Kidney epithelial cell (primary cell): Measurements from ENCODE around the gene FAM204A. TPM values are rescaled to one million over a fixed set of nuclear protein-coding genes. Genes with fewer than 3 reads are reported as not detected.

Experiments used
- DNase-seq: peaks from one replicate; pipeline ENCODE4 v3.0.0-alpha.2; 2010; ENCODE audit warnings: low read depth
- H3K27me3 ChIP-seq: 2 replicates; pipeline ENCODE4 v1.6.0; 2011; ENCODE audit warnings: low read length; ENCODE audit not compliant: control insufficient read depth, insufficient read depth
- H3K36me3 ChIP-seq: 2 replicates; pipeline ENCODE4 v1.5.1; 2011; ENCODE audit warnings: low read length; ENCODE audit not compliant: control insufficient read depth, insufficient read depth
- H3K4me3 ChIP-seq: 2 replicates; pipeline ENCODE4 v1.5.1; 2011; ENCODE audit warnings: low read depth, mild to moderate bottlenecking, control low read depth, low read length
- total RNA-seq: library from RNA; depleted of rRNA; stranded (reverse); fragments of >200 nt; gene quantifications from 2 replicates; pipeline ENCODE4 v1.2.3, GENCODE V29; 2015
- TF ChIP-seq, protein P1 (sequence below): IDR thresholded peaks from 2 replicates; pipeline ENCODE4 v1.5.1; 2011; ENCODE audit warnings: mild to moderate bottlenecking, moderate library complexity, low read length, control low read depth, inconsistent platforms; ENCODE audit not compliant: insufficient read depth, poor library complexity, severe bottlenecking

FAM204A gene
- total RNA-seq, 1 donor from 2014 or later: 77.2 TPM

DNA sequence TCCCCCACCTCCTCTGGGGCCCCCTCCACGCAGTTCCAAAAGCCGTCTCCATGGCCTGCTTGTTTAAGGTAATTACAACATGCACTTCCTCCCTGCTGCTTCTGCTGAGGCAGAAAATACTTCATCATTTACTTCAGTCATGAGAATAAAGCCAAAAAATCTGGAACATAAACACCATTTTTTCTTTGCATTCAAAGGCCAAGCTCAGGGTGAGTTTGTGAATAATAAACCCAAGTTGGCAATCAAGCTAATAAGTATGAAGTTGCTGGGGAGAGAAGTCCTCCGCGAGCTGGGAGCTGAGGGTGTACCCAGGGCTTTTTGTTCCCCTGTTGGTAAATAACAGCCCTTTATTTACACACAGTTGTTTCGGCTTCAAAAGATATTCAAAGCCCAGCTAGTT lies 70.5 kb downstream of the FAM204A start:
- DNase-seq: no peak
- Histone ChIP-seq H3K4me3 (no peak overlapping the region), H3K27me3 (no peaks in the 10 kb centered on the region), H3K36me3 (no peaks in the 10 kb centered on the region)
- TF ChIP-seq, protein P1, sequence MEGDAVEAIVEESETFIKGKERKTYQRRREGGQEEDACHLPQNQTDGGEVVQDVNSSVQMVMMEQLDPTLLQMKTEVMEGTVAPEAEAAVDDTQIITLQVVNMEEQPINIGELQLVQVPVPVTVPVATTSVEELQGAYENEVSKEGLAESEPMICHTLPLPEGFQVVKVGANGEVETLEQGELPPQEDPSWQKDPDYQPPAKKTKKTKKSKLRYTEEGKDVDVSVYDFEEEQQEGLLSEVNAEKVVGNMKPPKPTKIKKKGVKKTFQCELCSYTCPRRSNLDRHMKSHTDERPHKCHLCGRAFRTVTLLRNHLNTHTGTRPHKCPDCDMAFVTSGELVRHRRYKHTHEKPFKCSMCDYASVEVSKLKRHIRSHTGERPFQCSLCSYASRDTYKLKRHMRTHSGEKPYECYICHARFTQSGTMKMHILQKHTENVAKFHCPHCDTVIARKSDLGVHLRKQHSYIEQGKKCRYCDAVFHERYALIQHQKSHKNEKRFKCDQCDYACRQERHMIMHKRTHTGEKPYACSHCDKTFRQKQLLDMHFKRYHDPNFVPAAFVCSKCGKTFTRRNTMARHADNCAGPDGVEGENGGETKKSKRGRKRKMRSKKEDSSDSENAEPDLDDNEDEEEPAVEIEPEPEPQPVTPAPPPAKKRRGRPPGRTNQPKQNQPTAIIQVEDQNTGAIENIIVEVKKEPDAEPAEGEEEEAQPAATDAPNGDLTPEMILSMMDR: no peak

DNA sequence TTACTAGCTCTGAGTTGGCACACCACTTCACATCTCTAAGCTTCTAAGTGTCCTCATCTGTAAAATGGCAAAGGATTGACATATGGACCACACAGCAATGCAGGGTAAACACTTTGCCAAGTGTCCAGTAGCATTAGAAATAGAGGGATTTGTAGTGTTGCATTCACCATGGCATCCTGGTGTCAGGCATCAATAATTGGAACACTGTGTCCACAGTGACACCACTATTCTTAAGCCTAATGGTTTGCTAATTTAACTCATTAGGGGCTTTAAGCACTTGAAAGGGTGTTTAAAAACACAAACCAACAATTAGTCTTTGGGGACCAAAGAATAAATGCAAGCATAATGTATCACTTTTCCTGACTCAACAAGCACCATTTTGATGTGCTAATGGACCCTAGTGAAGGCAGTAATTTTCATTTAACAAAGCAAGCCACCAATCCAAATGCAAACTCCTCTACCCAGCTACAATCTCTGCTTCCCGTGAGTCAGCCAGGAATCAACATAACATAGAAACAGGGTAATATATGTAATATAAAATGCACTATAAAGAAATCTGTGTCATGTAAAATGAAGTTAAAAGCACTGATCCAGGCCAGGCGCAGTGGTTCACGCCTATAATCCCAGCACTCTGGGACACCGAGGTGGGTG lies 75.9 kb downstream of the FAM204A start:
- TF ChIP-seq, protein P1: no peak
- H3K4me3 ChIP-seq: no peak overlapping the region
- no peaks in the 10 kb centered on the region for H3K36me3 ChIP-seq
- DNase-seq: no peak
- no peaks in the 10 kb centered on the region for H3K27me3 ChIP-seq

DNA sequence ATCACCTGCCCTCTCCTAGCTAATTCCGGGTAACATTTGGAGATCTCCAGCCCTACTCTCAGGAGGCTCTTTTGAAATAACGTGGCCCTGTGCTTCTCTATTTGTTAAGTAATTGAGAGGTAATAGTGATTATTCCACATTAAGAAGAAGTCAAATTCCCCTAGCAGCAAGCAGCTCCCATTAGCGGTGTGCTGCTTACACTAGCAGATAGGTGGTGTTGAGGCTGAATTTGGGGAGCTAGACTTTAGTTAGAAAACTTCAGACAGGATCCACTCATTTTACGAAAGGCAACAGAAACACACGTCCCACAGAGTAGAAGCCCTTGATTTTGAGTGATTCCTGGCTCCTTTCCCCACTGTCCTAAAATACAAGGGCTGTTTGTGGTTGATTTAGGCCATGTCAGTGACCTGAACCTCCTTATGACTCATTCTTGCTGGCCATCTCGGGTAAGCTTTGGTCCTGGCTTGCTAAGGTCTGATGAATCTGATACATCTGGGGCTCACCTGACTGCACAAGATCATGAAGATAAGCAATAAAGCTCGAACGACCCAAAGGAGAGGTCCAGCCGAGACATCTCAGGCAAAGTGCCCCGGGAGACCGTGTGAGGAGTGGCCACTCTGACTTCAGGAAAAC lies 77.2 kb downstream of the FAM204A start:
- Histone ChIP-seq H3K36me3 (no peaks in the 10 kb centered on the region), H3K4me3 (no peak overlapping the region), H3K27me3 (no peaks in the 10 kb centered on the region)
- peak; percentile 26 for DNase-seq
- TF ChIP-seq, protein P1: peak; percentile 19

DNA sequence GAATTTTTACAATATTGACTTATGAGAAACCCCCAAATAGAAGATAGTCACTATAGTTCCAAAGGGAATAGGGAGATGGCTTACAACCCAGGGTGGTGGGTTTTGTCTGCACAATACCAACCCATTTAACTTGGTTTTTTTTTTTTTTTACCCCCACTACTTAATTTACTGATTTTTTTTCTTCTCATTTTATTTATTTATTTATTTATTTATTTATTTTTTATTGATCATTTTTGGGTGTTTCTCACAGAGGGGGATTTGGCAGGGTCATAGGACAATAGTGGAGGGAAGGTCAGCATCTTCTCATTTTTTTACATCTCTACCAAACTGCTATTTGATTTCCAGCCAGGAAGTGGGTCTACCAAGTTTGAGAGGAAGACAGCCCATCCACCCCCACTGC lies 77.9 kb downstream of the FAM204A start:
- Histone ChIP-seq H3K4me3 (no peak overlapping the region), H3K27me3 (no peaks in the 10 kb centered on the region), H3K36me3 (no peaks in the 10 kb centered on the region)
- no peak for DNase-seq
- TF ChIP-seq, protein P1: no peak

DNA sequence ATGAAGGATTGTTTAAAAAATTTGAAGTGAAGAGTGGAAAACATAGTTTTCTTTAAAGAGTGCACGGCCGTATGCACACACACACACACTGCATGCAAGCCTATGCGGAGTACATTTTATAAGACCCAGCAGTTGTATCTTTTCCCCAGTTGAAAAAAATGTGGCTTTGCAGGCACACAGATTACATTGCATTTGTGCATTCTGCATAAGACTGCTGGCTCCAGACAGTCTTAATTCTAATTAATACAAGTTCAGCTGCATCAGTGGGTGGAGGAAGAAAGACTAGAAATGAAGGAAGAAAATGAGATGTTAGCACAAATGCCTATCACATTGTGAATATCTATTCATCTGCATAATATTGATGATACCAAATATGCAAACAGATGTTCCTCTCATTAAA lies 79.6 kb downstream of the FAM204A start:
- H3K36me3 ChIP-seq: no peaks in the 10 kb centered on the region
- no peak overlapping the region for H3K4me3 ChIP-seq
- TF ChIP-seq, protein P1: no peak
- no peak for DNase-seq
- no peaks in the 10 kb centered on the region for H3K27me3 ChIP-seq

DNA sequence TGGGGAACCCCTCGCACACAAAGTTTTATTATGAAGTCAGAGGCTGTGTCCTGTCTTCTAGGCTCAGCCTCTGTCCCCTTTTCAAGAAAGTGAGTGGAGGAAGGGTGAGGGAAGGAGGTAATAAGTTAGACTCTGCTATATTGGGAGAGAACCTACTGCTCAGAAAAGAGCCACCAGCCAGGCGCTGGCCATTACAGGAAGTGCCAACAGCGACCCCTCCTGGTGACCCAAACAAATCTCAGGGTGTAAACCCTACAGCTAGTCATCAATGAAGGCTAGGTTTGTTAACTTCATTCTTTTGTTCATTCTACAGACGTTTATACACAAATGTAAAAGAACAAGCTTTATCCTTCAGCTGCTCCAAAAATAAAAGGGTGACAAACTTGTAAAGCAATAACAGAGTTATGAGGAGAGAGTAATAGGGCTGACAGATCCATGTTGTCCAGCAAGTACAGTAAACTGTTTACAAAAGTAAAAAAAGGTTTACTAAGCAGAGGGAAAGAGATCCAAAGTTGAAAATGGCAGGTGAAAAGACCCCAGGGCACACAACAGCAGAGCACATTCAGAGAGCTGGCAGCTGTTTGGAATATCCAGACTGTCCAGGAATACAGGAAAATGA lies 82.7 kb downstream of the FAM204A start:
- TF ChIP-seq, protein P1: peak; percentile 81
- Histone ChIP-seq H3K36me3 (no peaks in the 10 kb centered on the region), H3K27me3 (no peaks in the 10 kb centered on the region), H3K4me3 (no peak overlapping the region)
- no peak for DNase-seq
